Measurements from ENCODE around the gene ALPP.
"Not testable (repeated sequence)": the region's sequence is repeated elsewhere in the genome, so short reads cannot be mapped to it uniquely, and the experiment has no call there.

The ALPP gene

DNA sequence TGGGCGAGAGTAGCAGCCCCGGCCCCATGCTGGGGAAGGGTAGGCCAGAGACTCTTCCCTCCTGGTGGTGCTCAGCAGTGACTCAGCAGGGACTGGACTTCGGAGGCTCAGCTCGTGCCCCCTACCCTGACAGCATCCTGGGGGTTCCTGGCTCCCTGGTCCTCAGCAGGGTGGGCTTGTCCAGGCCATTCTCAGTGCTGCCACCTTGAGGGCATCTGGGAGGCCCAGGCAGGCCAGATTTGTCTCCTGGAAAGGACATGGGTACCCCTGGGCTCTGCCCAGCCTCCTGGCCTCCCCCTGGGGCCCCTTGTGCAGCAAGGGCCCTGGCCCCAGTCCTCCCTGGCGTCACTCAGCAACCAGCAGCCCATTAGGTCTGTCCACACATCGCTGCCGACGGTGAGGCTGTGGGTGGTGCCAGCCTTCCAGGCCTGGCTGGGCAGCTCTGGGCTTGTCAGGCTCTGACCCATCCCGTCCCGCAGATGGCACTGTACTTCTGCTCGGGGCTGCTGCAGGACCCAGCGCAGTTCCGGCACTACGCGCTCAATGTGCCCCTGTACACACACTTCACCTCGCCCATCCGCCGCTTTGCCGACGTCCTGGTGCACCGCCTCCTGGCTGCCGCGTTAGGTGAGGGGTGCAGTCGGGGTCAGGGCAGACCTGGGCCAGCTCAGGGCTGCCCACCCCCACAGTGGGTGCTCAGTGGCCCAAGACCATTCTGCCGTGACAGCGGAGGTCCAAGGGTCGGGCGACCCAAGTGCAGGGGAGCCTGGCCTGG, 45.0 kb upstream of the ALPP start:
- peak; percentile 81 for TF ChIP-seq CTCF (IDR thresholded peaks at IDR 0.05; ENCODE audit: low read depth, low read length)

GRCh38 chr2:232334136-232334884, 44.2 kb upstream of the ALPP start:
- H3K9me3 ChIP-seq (ENCODE audit: severe bottlenecking): not testable (repeated sequence)

More for the DNA sequence above, 45.0 kb upstream of the ALPP start:
- Histone ChIP-seq H3K27ac (no peak overlapping the region), H3K4me3 (ENCODE audit: low read depth, low read length) (no peak overlapping the region), H3K27me3 (ENCODE audit: insufficient read depth, low read depth, severe bottlenecking) (no peaks in the 10 kb centered on the region), H3K36me3 (no peaks in the 10 kb centered on the region), H3K9me3 (ENCODE audit: severe bottlenecking) (no peaks in the 10 kb centered on the region)
- DNase-seq: peak; percentile 52

DNA sequence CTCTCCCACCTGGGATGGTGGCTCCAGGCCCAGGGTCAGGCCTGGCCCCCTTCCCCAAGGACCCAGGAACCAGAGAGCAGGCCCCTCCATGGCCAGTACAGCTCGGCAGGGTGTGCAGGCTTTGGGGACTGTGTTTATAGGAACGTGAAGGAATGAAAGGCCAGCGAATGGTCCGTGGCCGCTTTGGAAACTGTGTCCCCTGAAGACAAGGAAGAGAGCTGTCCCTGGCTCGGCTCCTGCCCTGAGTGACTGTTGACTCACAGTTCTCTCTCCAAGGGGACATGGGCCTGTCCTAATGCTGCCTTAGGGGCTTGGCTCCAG, 43.7 kb upstream of the ALPP start:
- not testable (repeated sequence) for H3K4me3 ChIP-seq (ENCODE audit: low read depth, low read length); H3K27ac ChIP-seq; H3K27me3 ChIP-seq (ENCODE audit: insufficient read depth, low read depth, severe bottlenecking); H3K9me3 ChIP-seq (ENCODE audit: severe bottlenecking); DNase-seq; H3K36me3 ChIP-seq

More at GRCh38 chr2:232334136-232334884, 44.2 kb upstream of the ALPP start:
- not testable (repeated sequence) for H3K4me3 ChIP-seq (ENCODE audit: low read depth, low read length); H3K27me3 ChIP-seq (ENCODE audit: insufficient read depth, low read depth, severe bottlenecking); H3K36me3 ChIP-seq; H3K27ac ChIP-seq
- DNase-seq: peak; percentile 1

- H3K27ac ChIP-seq; H3K27me3 ChIP-seq (ENCODE audit: insufficient read depth, low read depth, severe bottlenecking); H3K36me3 ChIP-seq; H3K9me3 ChIP-seq (ENCODE audit: severe bottlenecking); H3K4me3 ChIP-seq (ENCODE audit: low read depth, low read length): not testable (repeated sequence)
- TF ChIP-seq CTCF (IDR thresholded peaks at IDR 0.05; ENCODE audit: low read depth, low read length): peak; percentile 67
- peak; percentile 9 for DNase-seq
Observed at GRCh38 chr2:232335206-232335858, 43.2 kb upstream of the ALPP start.

DNA sequence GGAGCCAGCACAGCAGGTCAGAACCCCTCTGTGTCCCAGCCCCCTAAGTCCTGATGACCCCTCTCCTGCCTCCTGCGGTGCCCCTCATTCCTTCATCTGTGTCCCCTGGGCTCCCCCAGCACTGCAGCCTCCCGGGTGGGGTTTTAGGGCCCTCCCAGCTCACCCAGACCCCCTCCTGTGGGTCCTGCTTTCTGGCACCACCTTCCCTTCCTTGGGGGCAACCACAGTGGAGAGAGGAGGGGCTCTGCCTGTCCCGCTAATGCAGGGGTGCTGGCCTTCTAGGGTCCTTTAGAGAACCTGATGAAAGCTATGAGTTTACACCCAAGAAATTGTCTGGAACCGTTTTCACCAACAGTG, 42.7 kb upstream of the ALPP start:
- peak; percentile 3 for DNase-seq
- H3K27me3 ChIP-seq (ENCODE audit: insufficient read depth, low read depth, severe bottlenecking): no peaks in the 10 kb centered on the region
- no peaks in the 10 kb centered on the region for H3K9me3 ChIP-seq (ENCODE audit: severe bottlenecking)
- no peak overlapping the region for H3K27ac ChIP-seq
- H3K36me3 ChIP-seq: no peaks in the 10 kb centered on the region
- TF ChIP-seq CTCF (IDR thresholded peaks at IDR 0.05; ENCODE audit: low read depth, low read length): no peak
- H3K4me3 ChIP-seq (ENCODE audit: low read depth, low read length): no peak overlapping the region

DNA sequence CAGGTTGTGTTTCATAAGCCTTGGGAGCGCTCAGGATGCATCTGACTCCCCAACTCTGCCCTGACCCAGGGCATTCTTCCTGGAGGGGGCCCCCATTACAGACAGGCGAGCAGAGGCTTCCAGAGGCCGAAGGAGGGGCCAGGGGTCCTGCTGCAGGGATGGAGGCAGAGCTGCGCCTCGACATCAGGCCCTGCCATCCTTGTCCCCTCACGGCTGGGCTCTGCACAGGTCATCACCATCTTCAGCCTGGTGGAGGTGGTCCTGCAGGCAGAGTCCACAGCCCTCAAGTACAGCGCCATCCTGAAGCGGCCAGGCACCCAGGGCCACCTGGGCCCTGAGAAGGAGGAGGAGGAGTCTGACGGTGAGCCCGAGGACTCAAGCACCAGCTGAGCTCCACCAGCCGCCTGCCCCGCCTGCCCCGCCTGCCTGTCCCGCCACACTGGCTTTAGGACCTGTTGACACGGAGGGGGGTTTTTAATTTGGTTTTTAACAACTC, 42.3 kb upstream of the ALPP start:
- Histone ChIP-seq H3K4me3 (ENCODE audit: low read depth, low read length) (no peak overlapping the region), H3K36me3 (no peaks in the 10 kb centered on the region), H3K27me3 (ENCODE audit: insufficient read depth, low read depth, severe bottlenecking) (no peaks in the 10 kb centered on the region), H3K9me3 (ENCODE audit: severe bottlenecking) (no peaks in the 10 kb centered on the region), H3K27ac (no peak overlapping the region)
- no peak for TF ChIP-seq CTCF (IDR thresholded peaks at IDR 0.05; ENCODE audit: low read depth, low read length)
- peak; percentile 6 for DNase-seq
